Urinary bladder (tissue), 4 donors: ENCODE results near the gene C2CD2L. TPM values are rescaled to one million over a fixed set of nuclear protein-coding genes. Genes with fewer than 3 reads are reported as not detected.

Experiments used
- DNase-seq: peaks from one replicate; pipeline ENCODE4 v3.0.0-alpha.2; 2015; ENCODE audit errors: extremely low spot score
- H3K27ac ChIP-seq: one replicate; pipeline ENCODE4 v1.5.1; 2013; ENCODE audit warnings: low read depth, mild to moderate bottlenecking, moderate library complexity
- H3K36me3 ChIP-seq: one replicate; pipeline ENCODE4 v1.6.1; 2013; ENCODE audit warnings: mild to moderate bottlenecking, moderate library complexity; ENCODE audit not compliant: insufficient read depth
- H3K4me1 ChIP-seq: one replicate; pipeline ENCODE4 v1.6.1; 2013; ENCODE audit warnings: mild to moderate bottlenecking, moderate library complexity; ENCODE audit not compliant: insufficient read depth
- H3K4me3 ChIP-seq: one replicate; pipeline ENCODE4 v1.5.1; 2013; ENCODE audit warnings: low read depth, low read length
- WGBS: extraction: QIAGEN DNeasy Blood & Tissue Kit; methylation state at CpG from one replicate; pipeline ENCODE4 v1.1.7; 2013; 5-methylcytosine and 5-hydroxymethylcytosine counted together
- polyA plus RNA-seq: library from polyadenylated mRNA; stranded (reverse); fragments of 200-250 nt; gene quantifications from one replicate; pipeline ENCODE4 v1.2.3, GENCODE V29; 2013
- total RNA-seq: library from RNA; depleted of rRNA; stranded (reverse); fragments of >200 nt; gene quantifications from one replicate; pipeline ENCODE4 v1.2.3, GENCODE V29; 2014
- donor health status: healthy with polysubstance abuse.
- donor health status: healthy.

The C2CD2L gene
- total and polyA plus RNA-seq, 2 donors: 3.4 to 9.8 TPM

DNA sequence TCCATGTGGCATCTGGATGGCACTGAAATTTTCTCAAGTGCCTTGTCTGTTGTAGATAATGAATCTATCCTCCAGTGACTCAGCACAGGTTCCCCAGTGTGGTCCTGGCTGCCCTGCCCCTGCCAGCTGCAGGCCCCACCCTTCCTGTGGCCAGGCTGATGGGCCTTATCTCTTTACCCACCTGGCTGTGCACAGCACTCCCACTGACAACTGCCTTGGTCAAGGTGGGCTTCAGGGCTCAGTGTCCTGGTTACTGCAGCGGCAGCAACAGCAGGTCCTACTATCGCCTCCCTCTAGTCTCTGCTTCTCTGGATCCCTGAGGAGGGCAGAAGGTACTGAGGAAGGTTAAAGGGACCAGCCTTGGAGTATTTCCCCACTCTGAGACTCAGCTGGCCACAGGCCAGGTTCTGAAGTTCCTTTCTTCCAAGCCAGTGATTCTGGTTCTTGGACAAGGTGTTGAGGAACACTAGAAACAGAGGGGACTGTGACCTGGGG is 19.4 kb upstream of the C2CD2L start:
- Histone ChIP-seq H3K4me1 (no peaks in the 10 kb centered on the region), H3K4me3 (no peak overlapping the region), H3K36me3 (no peaks in the 10 kb centered on the region), H3K27ac (no peak overlapping the region)
- DNase-seq: no peak
- 95% methylated on average over 2 of the region's 2 CpGs for WGBS

DNA sequence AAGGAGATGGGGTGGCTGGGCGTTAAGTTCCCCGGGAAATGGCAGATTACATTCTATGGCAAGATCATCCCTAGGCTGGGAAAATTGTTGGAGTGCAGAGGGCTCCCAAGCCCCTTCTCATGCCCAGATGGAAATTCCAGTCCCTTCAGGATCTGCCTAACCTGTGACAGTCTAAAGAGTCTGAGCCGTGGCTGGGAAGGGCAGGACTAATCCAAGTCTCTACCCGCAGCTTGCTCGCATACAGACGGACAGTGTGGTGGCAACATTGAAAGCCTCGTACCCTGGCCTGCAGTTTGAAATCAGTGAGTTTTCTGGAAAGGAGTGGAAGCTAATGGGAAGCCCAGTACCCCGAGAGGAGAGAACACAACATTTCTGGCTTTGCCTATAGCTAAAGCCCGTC is 18.7 kb upstream of the C2CD2L start:
- Histone ChIP-seq H3K27ac (no peak overlapping the region), H3K36me3 (no peaks in the 10 kb centered on the region), H3K4me1 (peaks cover 2% of the 10 kb centered on the region), H3K4me3 (no peak overlapping the region)
- DNase-seq: no peak
- 91% methylated on average over 9 of the region's 9 CpGs for WGBS

DNA sequence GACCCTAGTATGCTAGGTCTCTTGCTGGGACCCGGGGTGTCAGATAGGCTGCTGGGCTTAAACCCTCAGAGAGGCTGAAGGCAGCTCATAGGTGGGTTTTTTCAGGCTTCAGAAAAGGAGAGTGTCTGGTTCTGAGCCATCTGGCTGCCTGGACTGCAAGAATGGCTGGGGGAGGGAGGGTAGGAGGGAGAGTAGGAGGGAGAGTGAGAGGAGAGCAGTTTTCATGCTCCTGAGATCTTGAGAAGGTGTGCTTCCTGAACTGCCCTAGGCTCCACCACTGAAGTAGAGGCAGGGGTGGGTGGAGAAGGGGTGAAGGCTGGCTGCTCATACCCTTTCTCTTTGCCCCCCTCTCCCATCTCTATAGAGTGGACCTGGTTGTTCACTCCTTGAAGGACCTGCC is 17.8 kb upstream of the C2CD2L start:
- WGBS: 82% methylated on average over 1 of the region's 1 CpG
- H3K4me3 ChIP-seq: no peak overlapping the region
- H3K36me3 ChIP-seq: no peaks in the 10 kb centered on the region
- peaks cover 4% of the 10 kb centered on the region for H3K4me1 ChIP-seq
- no peak overlapping the region for H3K27ac ChIP-seq
- DNase-seq: no peak

DNA sequence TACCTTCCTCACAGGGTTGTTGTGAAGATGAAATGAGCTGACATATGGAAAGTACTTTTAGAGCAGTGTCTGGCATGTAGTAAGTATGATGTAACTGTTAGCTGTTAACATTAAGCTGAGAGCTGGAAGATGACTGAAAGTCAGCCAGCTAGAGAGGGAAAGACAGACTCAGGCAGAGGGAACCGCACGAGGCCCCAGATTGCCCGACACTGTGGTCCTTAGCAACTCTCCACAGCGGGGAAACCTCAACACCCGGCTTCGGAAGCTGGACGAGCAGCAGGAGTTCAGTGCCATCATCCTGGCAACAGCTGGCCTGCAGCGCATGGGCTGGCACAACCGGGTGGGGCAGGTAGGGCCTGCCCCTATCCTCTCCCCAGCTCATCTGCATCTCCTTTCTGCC is 16.0 kb upstream of the C2CD2L start:
- Histone ChIP-seq H3K27ac (no peak overlapping the region), H3K36me3 (no peaks in the 10 kb centered on the region), H3K4me3 (no peak overlapping the region), H3K4me1 (peaks cover 4% of the 10 kb centered on the region)
- 56% methylated on average over 9 of the region's 9 CpGs for WGBS
- no peak for DNase-seq

DNA sequence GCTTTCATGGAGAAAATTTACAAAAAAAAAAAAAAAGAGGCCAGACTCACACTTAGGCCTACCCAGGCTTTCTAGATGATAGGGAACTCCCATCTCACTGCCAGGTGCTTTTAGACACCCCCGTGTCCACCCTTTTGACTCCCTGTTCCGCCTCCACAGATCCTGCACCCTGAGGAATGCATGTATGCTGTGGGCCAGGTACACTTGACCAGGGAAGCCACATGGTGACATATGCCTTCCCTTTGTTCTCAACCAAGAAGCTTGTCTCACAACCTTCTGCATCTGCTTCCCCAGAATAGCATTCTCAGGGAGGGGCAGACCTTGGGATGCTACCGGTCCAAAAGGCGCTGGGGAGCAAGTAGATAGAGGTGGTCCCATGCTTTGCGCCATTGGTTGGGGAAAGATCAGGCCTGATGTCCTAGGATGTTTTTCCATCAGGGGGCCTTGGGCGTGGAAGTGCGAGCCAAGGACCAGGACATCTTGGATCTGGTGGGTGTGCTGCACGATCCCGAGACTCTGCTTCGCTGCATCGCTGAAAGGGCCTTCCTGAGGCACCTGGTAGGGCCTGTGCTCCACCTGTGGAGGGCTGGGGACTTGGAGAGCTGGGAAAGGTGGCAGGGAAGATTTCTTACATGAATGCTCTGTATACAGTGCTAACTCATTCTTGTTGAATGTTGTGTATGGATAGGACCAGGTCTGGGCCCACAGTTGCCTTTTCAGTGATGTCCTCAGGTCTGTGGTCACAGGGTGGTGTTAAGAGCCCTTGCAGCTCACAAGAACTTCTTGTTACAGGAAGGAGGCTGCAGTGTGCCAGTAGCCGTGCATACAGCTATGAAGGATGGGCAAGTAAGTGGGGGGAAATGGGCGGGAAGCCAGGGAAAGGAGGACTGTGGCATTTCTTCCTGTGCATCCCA is 14.9 kb upstream of the C2CD2L start:
- Histone ChIP-seq H3K27ac (no peak overlapping the region), H3K4me1 (peaks cover 4% of the 10 kb centered on the region), H3K4me3 (no peak overlapping the region), H3K36me3 (no peaks in the 10 kb centered on the region)
- WGBS: 80% methylated on average over 13 of the region's 13 CpGs
- no peak for DNase-seq

DNA sequence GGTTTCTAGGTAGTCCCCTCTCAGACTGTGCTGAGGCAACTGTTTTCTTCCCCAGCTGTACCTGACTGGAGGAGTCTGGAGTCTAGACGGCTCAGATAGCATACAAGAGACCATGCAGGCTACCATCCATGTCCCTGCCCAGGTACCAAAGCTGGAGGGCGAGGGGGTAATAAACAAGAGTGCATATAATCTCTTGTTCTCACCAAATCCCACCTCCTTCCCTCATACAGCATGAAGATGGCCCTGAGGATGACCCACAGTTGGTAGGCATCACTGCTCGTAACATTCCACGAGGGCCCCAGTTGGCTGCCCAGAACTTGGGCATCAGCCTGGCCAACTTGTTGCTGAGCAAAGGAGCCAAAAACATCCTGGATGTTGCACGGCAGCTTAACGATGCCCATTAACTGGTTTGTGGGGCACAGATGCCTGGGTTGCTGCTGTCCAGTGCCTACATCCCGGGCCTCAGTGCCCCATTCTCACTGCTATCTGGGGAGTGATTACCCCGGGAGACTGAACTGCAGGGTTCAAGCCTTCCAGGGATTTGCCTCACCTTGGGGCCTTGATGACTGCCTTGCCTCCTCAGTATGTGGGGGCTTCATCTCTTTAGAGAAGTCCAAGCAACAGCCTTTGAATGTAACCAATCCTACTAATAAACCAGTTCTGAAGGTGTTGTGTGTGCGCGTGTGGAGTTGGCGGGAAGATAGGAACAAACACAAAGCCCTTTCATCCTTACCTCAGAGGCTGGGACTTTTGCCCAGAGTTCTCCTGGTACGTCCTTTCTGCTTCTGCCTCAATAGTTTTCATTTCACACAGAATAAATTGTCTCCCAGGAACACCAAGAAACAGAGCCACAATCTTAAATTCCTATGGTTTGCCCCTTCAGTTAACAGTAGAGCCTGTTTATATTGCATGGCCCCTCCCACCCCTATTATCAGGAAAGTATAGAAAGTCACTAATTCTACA is 14.0 kb upstream of the C2CD2L start:
- Histone ChIP-seq H3K4me1 (peaks cover 4% of the 10 kb centered on the region), H3K36me3 (no peaks in the 10 kb centered on the region), H3K27ac (no peak overlapping the region), H3K4me3 (no peak overlapping the region)
- 36% methylated on average over 12 of the region's 12 CpGs for WGBS
- no peak for DNase-seq

DNA sequence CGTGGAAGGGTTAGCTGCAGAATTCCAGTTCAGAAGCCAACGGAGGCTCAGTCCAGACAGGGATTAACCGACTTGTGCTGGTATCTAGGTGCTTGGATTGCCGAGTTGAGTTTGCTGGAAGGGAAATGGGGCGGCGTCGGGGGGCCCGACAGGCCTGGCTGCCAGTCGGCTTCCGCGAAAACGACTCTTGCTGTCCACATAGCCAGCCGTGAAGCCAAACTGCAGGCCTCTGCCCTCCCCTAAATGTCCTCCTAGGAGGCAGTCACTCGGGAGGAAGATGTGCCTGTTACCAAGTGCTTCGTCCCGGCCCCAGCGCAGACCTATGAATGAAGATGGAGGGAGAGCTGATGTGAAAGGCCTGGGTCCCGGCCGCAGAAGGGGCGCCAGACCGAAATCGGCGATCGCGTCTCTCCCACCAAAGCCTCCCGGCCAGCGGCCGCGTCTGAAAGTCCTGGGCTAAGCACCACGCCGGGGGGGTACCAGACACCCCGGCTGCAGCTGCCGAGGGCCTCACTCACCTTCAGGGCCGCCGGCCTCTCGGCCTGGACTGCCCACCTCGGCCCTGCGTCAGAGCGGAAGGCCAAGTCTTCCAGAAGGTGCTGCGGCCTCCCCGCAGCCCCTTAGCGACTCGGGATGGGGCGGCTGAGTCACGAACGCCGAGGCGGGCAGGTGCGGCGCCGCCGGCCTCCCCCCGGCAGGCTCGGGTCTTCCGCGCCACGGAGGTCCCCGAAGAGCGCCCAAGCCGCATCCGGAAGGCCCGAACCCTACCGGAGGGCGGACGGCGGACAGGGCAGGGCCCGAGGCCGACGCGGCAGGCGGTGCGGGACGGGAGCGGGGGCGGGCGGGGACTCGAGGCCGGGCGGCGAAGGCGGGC is 13.0 kb upstream of the C2CD2L start:
- no peak for DNase-seq
- under 1% methylated on average over 79 of the region's 81 CpGs for WGBS
- peaks cover 4% of the 10 kb centered on the region for H3K4me1 ChIP-seq
- H3K4me3 ChIP-seq: peak overlapping the region; percentile 77
- H3K36me3 ChIP-seq: no peaks in the 10 kb centered on the region
- H3K27ac ChIP-seq: peak overlapping the region; percentile 91

DNA sequence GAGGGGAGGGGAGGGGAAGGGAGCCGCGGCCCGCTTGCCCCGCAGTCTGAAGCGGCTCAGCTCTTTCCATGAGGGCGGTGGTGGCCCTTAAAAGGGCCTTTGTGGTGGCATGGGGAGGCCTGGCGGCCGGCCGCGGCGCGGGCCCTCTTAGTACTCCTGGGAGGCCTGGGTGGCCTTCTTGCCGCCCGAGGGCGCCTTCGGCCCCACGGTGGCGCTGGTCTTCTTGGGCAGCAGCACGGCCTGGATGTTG is 12.4 kb upstream of the C2CD2L start:
- peak overlapping the region; percentile 77 for H3K4me3 ChIP-seq
- DNase-seq: no peak
- WGBS: under 1% methylated on average over 19 of the region's 19 CpGs
- no peaks in the 10 kb centered on the region for H3K36me3 ChIP-seq
- H3K4me1 ChIP-seq: peaks cover 4% of the 10 kb centered on the region
- peak overlapping the region; percentile 91 for H3K27ac ChIP-seq

DNA sequence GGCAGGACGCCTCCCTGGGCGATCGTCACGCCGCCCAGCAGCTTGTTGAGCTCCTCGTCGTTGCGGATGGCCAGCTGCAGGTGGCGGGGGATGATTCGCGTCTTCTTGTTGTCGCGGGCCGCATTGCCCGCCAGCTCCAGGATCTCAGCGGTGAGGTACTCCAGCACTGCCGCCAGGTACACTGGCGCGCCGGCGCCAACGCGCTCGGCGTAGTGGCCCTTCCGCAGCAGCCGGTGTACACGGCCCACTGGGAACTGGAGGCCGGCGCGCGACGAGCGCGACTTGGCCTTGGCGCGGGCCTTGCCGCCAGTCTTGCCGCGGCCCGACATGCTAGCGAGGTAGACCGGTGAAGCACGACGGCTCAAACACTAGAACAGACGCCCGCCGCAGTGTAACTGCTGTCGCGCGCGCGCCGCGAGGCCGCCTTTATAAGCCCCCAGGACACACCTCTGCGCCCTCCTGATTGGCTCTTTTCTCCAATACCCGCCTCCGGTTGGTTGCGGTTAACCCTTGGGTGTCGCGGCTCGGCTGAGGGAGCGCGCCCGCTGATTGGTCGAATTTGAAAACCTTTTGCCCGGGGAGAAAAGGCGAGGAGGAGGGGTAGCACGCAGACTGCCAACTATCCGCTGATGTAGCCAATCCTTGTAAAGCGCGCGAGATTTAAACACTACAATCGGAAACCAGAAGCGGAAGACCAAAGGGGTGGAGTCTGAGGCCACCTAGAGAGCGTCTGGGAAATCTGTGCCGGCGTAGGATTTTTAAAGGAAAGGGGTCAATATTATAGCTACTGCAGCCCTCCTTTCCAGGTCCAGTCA is 11.9 kb upstream of the C2CD2L start:
- Histone ChIP-seq H3K4me1 (peaks cover 4% of the 10 kb centered on the region), H3K27ac (peak overlapping the region; percentile 91), H3K4me3 (peak overlapping the region; percentile 77), H3K36me3 (no peaks in the 10 kb centered on the region)
- under 1% methylated on average over 79 of the region's 79 CpGs for WGBS
- DNase-seq: peak; percentile 99

DNA sequence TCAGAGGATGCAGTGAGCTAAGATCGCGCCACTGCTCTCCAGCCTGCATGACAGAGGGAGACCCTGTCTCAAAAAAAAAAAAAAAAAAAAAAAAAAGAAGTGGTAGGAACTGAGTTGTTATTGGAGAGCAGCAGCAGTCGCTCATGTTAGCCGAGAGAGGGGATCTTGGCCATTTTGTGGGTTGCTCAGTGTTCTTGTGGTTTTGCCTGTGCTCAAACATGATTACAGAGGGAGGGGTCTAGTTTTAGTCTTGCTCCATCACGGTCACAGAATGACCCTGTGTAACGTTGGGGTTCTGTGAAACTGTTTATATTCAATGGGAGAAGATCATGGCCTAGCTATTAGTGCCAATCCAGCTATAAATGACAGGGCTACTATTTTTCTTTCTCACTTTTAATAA is 7.4 kb upstream of the C2CD2L start:
- H3K4me1 ChIP-seq: no peaks in the 10 kb centered on the region
- H3K4me3 ChIP-seq: no peak overlapping the region
- H3K36me3 ChIP-seq: no peaks in the 10 kb centered on the region
- H3K27ac ChIP-seq: no peak overlapping the region
- 74% methylated on average over 6 of the region's 6 CpGs for WGBS
- DNase-seq: no peak

DNA sequence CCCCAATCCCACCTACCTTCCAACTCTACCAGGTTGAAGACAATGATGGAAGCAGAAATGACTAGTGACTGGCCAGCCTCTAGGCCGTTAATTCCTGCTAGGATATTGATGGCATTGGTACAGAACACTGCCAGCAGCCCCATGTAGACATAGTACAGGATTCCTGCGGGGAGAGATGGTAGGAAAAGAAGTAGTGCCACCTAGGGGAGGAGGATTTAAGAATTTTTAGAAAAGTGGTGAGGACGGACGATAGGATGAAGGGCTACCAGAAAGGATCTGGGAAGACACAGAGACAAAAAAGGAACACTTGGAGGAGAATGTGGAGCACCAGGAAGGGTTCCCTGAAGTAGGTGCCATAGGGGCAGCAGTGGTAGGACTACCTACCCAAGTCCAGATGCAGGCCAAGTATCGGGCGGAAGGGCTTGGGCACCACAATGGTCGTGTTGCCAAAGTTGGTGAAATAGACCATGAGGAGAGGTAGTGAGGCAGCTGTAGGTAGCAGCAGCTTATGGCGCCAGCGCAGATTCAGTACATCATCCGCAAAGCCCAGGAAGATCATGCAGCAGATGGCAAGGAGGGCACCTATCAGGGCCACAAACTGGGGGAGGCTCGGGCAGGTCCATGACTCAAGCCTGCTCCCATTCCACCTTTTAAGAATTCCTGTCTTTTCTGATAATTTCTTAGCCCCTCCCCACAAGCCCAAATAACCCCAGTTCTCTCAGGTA is 6.7 kb upstream of the C2CD2L start:
- no peaks in the 10 kb centered on the region for H3K4me1 ChIP-seq
- DNase-seq: no peak
- peak overlapping the region; percentile 76 for H3K4me3 ChIP-seq
- no peaks in the 10 kb centered on the region for H3K36me3 ChIP-seq
- 43% methylated on average over 11 of the region's 11 CpGs for WGBS
- H3K27ac ChIP-seq: no peak overlapping the region
